OCI-LY1 (cell line): ENCODE results near the gene ANKRD37.

Experiments used
- H2AFZ ChIP-seq: fragments of 200-600 bp; sonication (generic), shearing (Covaris generic); 2 replicates; pipeline ENCODE4 v1.6.0; 2014; ENCODE audit warnings: antibody characterized with exemption, mild to moderate bottlenecking, low read length
- H3F3A ChIP-seq: fragments of 200-600 bp; sonication (generic), shearing (Covaris generic); 2 replicates; pipeline ENCODE4 v1.6.0; 2014; ENCODE audit warnings: mild to moderate bottlenecking, antibody characterized with exemption, low read length, moderate library complexity; ENCODE audit not compliant: insufficient read depth
- H3K27ac ChIP-seq: fragments of 200-600 bp; sonication (generic); 2 replicates; pipeline ENCODE4 v1.5.1; 2014; ENCODE audit warnings: low read length, mixed run types, mild to moderate bottlenecking, low read depth; ENCODE audit not compliant: poor library complexity, severe bottlenecking
- H3K27me3 ChIP-seq: fragments of 200-600 bp; sonication (generic); 2 replicates; pipeline ENCODE4 v1.6.0; 2014; ENCODE audit warnings: antibody characterized with exemption, mild to moderate bottlenecking, low read length, moderate library complexity; ENCODE audit not compliant: insufficient read depth
- H3K36me3 ChIP-seq: fragments of 200-600 bp; sonication (generic); 2 replicates; pipeline ENCODE4 v1.6.1; 2014; ENCODE audit warnings: mild to moderate bottlenecking, antibody characterized with exemption, low read length, moderate library complexity, mixed read lengths; ENCODE audit not compliant: insufficient read depth
- H3K4me1 ChIP-seq: fragments of 200-600 bp; sonication (generic); 2 replicates; pipeline ENCODE4 v1.5.1; 2014; ENCODE audit warnings: mild to moderate bottlenecking, low read length, moderate library complexity; ENCODE audit not compliant: insufficient read depth, severe bottlenecking
- H3K4me2 ChIP-seq: fragments of 200-600 bp; sonication (generic), shearing (Covaris generic); 2 replicates; pipeline ENCODE4 v1.6.1; 2014; ENCODE audit warnings: low read length
- H3K4me3 ChIP-seq: fragments of 200-600 bp; sonication (generic); 2 replicates; pipeline ENCODE4 v1.5.1; 2014; ENCODE audit warnings: low read length, low read depth, mild to moderate bottlenecking, mixed read lengths; ENCODE audit not compliant: poor library complexity, severe bottlenecking
- H3K79me2 ChIP-seq: fragments of 200-600 bp; shearing (Covaris generic); 2 replicates; pipeline ENCODE4 v1.6.1; 2016; ENCODE audit warnings: mixed run types, low read length, mixed read lengths; ENCODE audit not compliant: insufficient read depth
- H3K9ac ChIP-seq: fragments of 200-600 bp; sonication (generic), shearing (Covaris generic); 2 replicates; pipeline ENCODE4 v1.6.1; 2014; ENCODE audit warnings: mild to moderate bottlenecking, low read length, mixed read lengths
- H3K9me2 ChIP-seq: fragments of 200-600 bp; sonication (generic), shearing (Covaris generic); 2 replicates; pipeline ENCODE4 v1.6.1; 2014; ENCODE audit warnings: low read depth, mild to moderate bottlenecking, low read length, mixed read lengths
- H3K9me3 ChIP-seq: fragments of 200-600 bp; shearing (Covaris generic); 2 replicates; pipeline ENCODE4 v1.6.1; 2014; ENCODE audit warnings: low read length, mixed read lengths
- H4K20me1 ChIP-seq: fragments of 200-600 bp; sonication (generic), shearing (Covaris generic); 2 replicates; pipeline ENCODE4 v1.6.0; 2016; ENCODE audit warnings: mild to moderate bottlenecking, low read length; ENCODE audit not compliant: insufficient read depth
- CTCF ChIP-seq: fragments of 200-600 bp; sonication (generic), shearing (Covaris generic); IDR thresholded peaks from 2 replicates; pipeline ENCODE4 v1.5.1; 2017; ENCODE audit warnings: mild to moderate bottlenecking, antibody characterized with exemption, low read length, moderate library complexity, mixed read lengths
- EZH2 ChIP-seq: fragments of 200-600 bp; sonication (generic), shearing (Covaris generic); IDR thresholded peaks from 2 replicates; pipeline ENCODE4 v1.8.0; 2017; ENCODE audit warnings: borderline replicate concordance, mixed run types, mild to moderate bottlenecking, antibody characterized with exemption, low read length, moderate library complexity, mixed read lengths

ANKRD37 gene

GRCh38 chr4:185425647-185426352, 29.2 kb downstream of the ANKRD37 start, which contains the start of gene UFSP2:
Gene UFSP2, minus strand, starts transcription at chr4:185425964. Its CDS starts 96 bp downstream, at chr4:185425868.
- no peak for TF ChIP-seq CTCF
- no peak for TF ChIP-seq EZH2
- H4K20me1 ChIP-seq = no peaks in the 10 kb centered on the region
- peaks cover 16% of the 10 kb centered on the region for H3K36me3 ChIP-seq
- 0 out of 2 replicates have a peak, but pooled peaks cover 7% of the 10 kb centered on the region for H3K79me2 ChIP-seq
- peak within 1 kb of the TSS; percentile 51 for H3K27ac ChIP-seq
- peak within 1 kb of the TSS; percentile 83 for H3K4me2 ChIP-seq
- H3K9me3 ChIP-seq = no peaks in the 10 kb centered on the region
- H3K4me3 ChIP-seq = peak within 1 kb of the TSS; percentile 74
- H3K27me3 ChIP-seq = no peaks in the 10 kb centered on the region
- peak within 1 kb of the TSS; percentile 74 for H3K9ac ChIP-seq
- no peaks in the 10 kb centered on the region for H3F3A ChIP-seq
- H2AFZ ChIP-seq = 0 out of 2 replicates have a peak within 1 kb of the TSS, but pooled peaks have one; percentile 17
- peaks cover 19% of the 10 kb centered on the region for H3K4me1 ChIP-seq
- no peaks in the 10 kb centered on the region for H3K9me2 ChIP-seq

GRCh38 chr4:185426960-185427688, 30.5 kb downstream of the ANKRD37 start:
- H3K4me1 ChIP-seq = peaks cover 19% of the 10 kb centered on the region
- TF ChIP-seq EZH2 (no peak), CTCF (no peak)
- no peaks in the 10 kb centered on the region for H3K9me2 ChIP-seq

GRCh38 chr4:185429660-185430059, 33.0 kb downstream of the ANKRD37 start:
- Histone ChIP-seq H2AFZ (no peak overlapping the region), H3K4me1 (peaks cover 5% of the 10 kb centered on the region), H3F3A (no peaks in the 10 kb centered on the region), H3K4me3 (no peak overlapping the region), H3K9me3 (no peaks in the 10 kb centered on the region), H3K27ac (no peak overlapping the region), H3K79me2 (0 out of 2 replicates have a peak, but pooled peaks cover 2% of the 10 kb centered on the region), H3K36me3 (no peaks in the 10 kb centered on the region), H3K9me2 (no peaks in the 10 kb centered on the region), H3K4me2 (no peak overlapping the region), H3K27me3 (no peaks in the 10 kb centered on the region), H3K9ac (no peak overlapping the region), H4K20me1 (no peaks in the 10 kb centered on the region)
- TF ChIP-seq CTCF (no peak), EZH2 (no peak)

More at GRCh38 chr4:185426960-185427688, 30.5 kb downstream of the ANKRD37 start:
- Histone ChIP-seq H3K27me3 (no peaks in the 10 kb centered on the region), H3K4me2 (no peak overlapping the region), H3F3A (no peaks in the 10 kb centered on the region), H3K79me2 (0 out of 2 replicates have a peak, but pooled peaks cover 7% of the 10 kb centered on the region), H3K9me3 (no peaks in the 10 kb centered on the region), H4K20me1 (no peaks in the 10 kb centered on the region), H2AFZ (no peak overlapping the region), H3K27ac (no peak overlapping the region), H3K36me3 (peaks cover 3% of the 10 kb centered on the region; the same call in 1 of the 2 replicates), H3K4me3 (no peak overlapping the region), H3K9ac (no peak overlapping the region)
